Dedifferentiated amniotic fluid mesenchymal stem cell (primary cell): ENCODE results near the gene ALG1L2.
"Not testable (repeated sequence)": the region's sequence is repeated elsewhere in the genome, so short reads cannot be mapped to it uniquely, and the experiment has no call there.

ENCODE experiments used
- DNase-seq: peaks from one replicate; pipeline ENCODE4 v3.0.0-alpha.2; 2016; ENCODE audit errors: extremely low spot score

Gene ALG1L2

GRCh38 chr3:130122891-130123775 lies 41.5 kb downstream of the ALG1L2 start:
- DNase-seq: peak; percentile 22

GRCh38 chr3:130125406-130125805 lies 43.8 kb downstream of the ALG1L2 start:
- not testable (repeated sequence) for DNase-seq

GRCh38 chr3:130136337-130136736 lies 54.7 kb downstream of the ALG1L2 start:
- DNase-seq: not testable (repeated sequence)

- not testable (repeated sequence) for DNase-seq
Measured at GRCh38 chr3:130137685-130138084, 56.1 kb downstream of the ALG1L2 start.

- not testable (repeated sequence) for DNase-seq
Measured at GRCh38 chr3:130138992-130139391, 57.4 kb downstream of the ALG1L2 start.

GRCh38 chr3:130140756-130141155 lies 59.1 kb downstream of the ALG1L2 start:
- DNase-seq: not testable (repeated sequence)

GRCh38 chr3:130143648-130144327 lies 62.2 kb downstream of the ALG1L2 start:
- not testable (repeated sequence) for DNase-seq

- DNase-seq: not testable (repeated sequence)
Measured at GRCh38 chr3:130144328-130144650, 62.7 kb downstream of the ALG1L2 start.

GRCh38 chr3:130145456-130145855 lies 63.8 kb downstream of the ALG1L2 start:
- DNase-seq: not testable (repeated sequence)

- DNase-seq: not testable (repeated sequence)
Measured at GRCh38 chr3:130146465-130146864, 64.8 kb downstream of the ALG1L2 start.
